ENCODE results near the gene MBLAC1. TPM values are rescaled to one million over a fixed set of nuclear protein-coding genes. Genes with fewer than 3 reads are reported as not detected.

The MBLAC1 gene
- total and polyA plus RNA-seq, 9 of the 15 experiments (the other 6 are each of a cell fraction or from before 2014, with no cell fraction given) = 0.03 to 3.1 (median 0.52) TPM

GRCh38 chr7:100148559-100149328 is 22.0 kb downstream of the MBLAC1 start, which contains the start of gene LAMTOR4 (continued):
- peak; percentile 63; the same call in 1 of the 2 replicates for TF ChIP-seq CLOCK (CRISPR knock-in tag; IDR thresholded peaks at IDR 0.05; ENCODE audit: borderline replicate concordance)
- TF ChIP-seq ZNF436 (CRISPR knock-in tag; IDR thresholded peaks at IDR 0.05) = no peak
- TF ChIP-seq POLR2H (tag; IDR thresholded peaks at IDR 0.05; ENCODE audit: low read depth) = peak; percentile 43; the same call in 1 of the 2 replicates
- TF ChIP-seq HDAC8 (tag; IDR thresholded peaks at IDR 0.05) = no peak
- no peak for TF ChIP-seq DDX20 (tag; IDR thresholded peaks at IDR 0.05; ENCODE audit: low read depth)
- no peak for TF ChIP-seq ZNF561 (CRISPR knock-in tag; conservative IDR thresholded peaks at IDR 0.05)
- TF ChIP-seq NR0B1 (IDR thresholded peaks at IDR 0.05; ENCODE audit: partially characterized antibody) = no peak
- TF ChIP-seq HINFP (tag; conservative IDR thresholded peaks at IDR 0.05; ENCODE audit: low read depth) = no peak
- TF ChIP-seq PCBP2 (IDR thresholded peaks at IDR 0.05; ENCODE audit: low read depth, low read length, poor library complexity, severe bottlenecking) = no peak
- TF ChIP-seq NFIX (CRISPR knock-in tag; IDR thresholded peaks at IDR 0.05; ENCODE audit: low read depth) = no peak
- no peak for TF ChIP-seq ZNF408 (CRISPR knock-in tag; IDR thresholded peaks at IDR 0.05; ENCODE audit: low read depth)
- no peak for TF ChIP-seq ZNF274 (IDR thresholded peaks at IDR 0.05; ENCODE audit: borderline replicate concordance, low read depth, low read length)
- TF ChIP-seq STAT5B (CRISPR knock-in tag; IDR thresholded peaks at IDR 0.05) = no peak
- TF ChIP-seq ZBTB12 (CRISPR knock-in tag; IDR thresholded peaks at IDR 0.05) = no peak; the same call in 1 of the 2 replicates
- peak; percentile 91 for TF ChIP-seq CREM (IDR thresholded peaks at IDR 0.05; ENCODE audit: low read depth)
- TF ChIP-seq BRD9 (IDR thresholded peaks at IDR 0.05; ENCODE audit: low read depth, partially characterized antibody) = no peak
- peak; percentile 63; the same call in 1 of the 2 replicates for TF ChIP-seq CBX1 (IDR thresholded peaks at IDR 0.05; ENCODE audit: low read depth)
- TF ChIP-seq ZNF707 (CRISPR knock-in tag; conservative IDR thresholded peaks at IDR 0.05) = no peak
- peak; percentile 58; the same call in 1 of the 2 replicates for TF ChIP-seq MIER1 (IDR thresholded peaks at IDR 0.05; ENCODE audit: low read depth)
- TF ChIP-seq TAL1 (IDR thresholded peaks at IDR 0.05) = 0 out of 2 replicates have a peak, but pooled peaks have one; percentile 22
- peak; percentile 73; the same call in 1 of the 2 replicates for TF ChIP-seq E2F3 (CRISPR knock-in tag; IDR thresholded peaks at IDR 0.05)
- TF ChIP-seq ZNF354B (CRISPR knock-in tag; IDR thresholded peaks at IDR 0.05) = no peak
